GM12878 (cell line): ENCODE results near the gene CKS1B.

Experiments
- CBFB ChIP-seq: IDR thresholded peaks from 2 replicates; pipeline ENCODE4 v1.6.1; 2016; ENCODE audit warnings: antibody characterized with exemption, low read depth
- EGR1 ChIP-seq, 2 experiments: IDR thresholded peaks; 1 replicate in 1 of 2; 2 replicates in 1 of 2; pipeline ENCODE4 v1.6.1; 2011 to 2012; ENCODE audit warnings: low read depth in 2 of 2, low read length in 2 of 2, borderline replicate concordance in 1 of 2, mild to moderate bottlenecking in 1 of 2, moderate library complexity in 1 of 2
- EZH2 ChIP-seq: IDR thresholded peaks from 2 replicates; pipeline ENCODE4 v1.6.1; 2012; ENCODE audit warnings: low read depth, mild to moderate bottlenecking, control low read depth, inconsistent platforms, low read length, borderline replicate concordance; ENCODE audit not compliant: control insufficient read depth
- TAF1 ChIP-seq: IDR thresholded peaks from 2 replicates; pipeline ENCODE4 v1.6.1; 2011; ENCODE audit warnings: mild to moderate bottlenecking, low read depth, low read length, borderline replicate concordance
- ZNF274 ChIP-seq: IDR thresholded peaks from one replicate; pipeline ENCODE4 v1.8.0; 2011; ENCODE audit not compliant: insufficient read length, insufficient read depth
- TF ChIP-seq, protein P1 (sequence below), 3 experiments: IDR thresholded peaks in 2 of 3; conservative IDR thresholded peaks in 1 of 3; 2 replicates each; pipeline ENCODE4 v1.5.1; 2011; ENCODE audit warnings: low read depth in 3 of 3, low read length in 3 of 3, mild to moderate bottlenecking in 3 of 3, control low read depth in 2 of 3, moderate library complexity in 2 of 3, inconsistent platforms in 1 of 3, mixed read lengths in 1 of 3; ENCODE audit not compliant: control insufficient read depth in 2 of 3, insufficient read depth in 1 of 3; ENCODE audit errors: extremely low read depth in 1 of 3
- TF ChIP-seq, protein P2 (sequence below): IDR thresholded peaks from 2 replicates; pipeline ENCODE4 v1.6.1; 2011; ENCODE audit warnings: low read depth, low read length, improper control_type of control experiment, borderline replicate concordance

DNA sequence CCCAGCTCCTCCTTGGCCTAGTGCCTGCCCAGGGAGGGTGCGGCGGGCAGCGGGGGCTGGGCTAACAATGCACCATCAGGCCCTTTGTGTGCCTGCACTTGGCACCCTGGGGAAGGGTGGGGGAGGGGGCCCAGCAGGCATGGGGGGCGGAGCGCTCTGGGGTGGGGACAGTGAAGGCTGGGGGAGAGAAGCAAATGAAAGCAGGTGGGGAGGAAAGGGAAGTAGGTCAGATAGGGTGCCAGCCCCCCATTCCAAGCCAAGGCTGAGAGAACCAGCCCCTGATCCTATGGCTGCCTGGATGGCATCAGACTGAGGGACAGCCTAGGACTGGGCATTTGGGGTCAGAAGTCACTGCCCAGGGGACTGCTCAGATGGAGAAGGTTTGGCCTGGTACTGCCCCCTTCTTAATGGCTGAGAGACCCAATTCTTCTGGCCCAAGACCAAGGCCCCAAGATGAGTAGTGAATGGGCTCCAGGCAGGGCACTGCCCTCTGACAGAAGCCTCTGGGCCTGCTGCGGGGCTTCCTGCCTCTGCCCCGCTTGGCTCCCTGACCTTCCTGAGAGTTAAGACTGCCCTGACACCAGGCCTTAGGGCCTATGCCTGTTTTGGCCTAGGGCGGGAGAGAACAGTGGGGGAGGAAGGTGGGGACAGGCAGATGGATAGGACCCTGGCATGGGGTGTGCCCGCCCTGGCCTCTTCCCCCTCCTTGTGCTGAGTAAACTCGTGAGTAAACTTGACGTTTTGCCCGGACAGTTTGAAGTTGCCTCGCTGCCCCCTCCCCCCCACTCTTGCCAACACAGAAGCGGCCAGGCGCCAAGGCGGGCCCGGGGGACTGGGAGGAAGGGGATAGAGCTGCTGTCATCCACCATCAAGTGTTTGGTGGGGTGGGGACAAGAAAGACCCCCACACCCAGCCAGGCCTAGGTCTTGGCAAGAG, 30.9 kb downstream of the CKS1B start:
- TF ChIP-seq TAF1 (no peak), EZH2 (no peak), EGR1 (IDR thresholded peaks at IDR 0.05; ENCODE audit: borderline replicate concordance in 1 of 2, low read depth in 2 of 2, low read length in 2 of 2) (no peak), ZNF274 (no peak), CBFB (no peak)
- TF ChIP-seq, protein P1, sequence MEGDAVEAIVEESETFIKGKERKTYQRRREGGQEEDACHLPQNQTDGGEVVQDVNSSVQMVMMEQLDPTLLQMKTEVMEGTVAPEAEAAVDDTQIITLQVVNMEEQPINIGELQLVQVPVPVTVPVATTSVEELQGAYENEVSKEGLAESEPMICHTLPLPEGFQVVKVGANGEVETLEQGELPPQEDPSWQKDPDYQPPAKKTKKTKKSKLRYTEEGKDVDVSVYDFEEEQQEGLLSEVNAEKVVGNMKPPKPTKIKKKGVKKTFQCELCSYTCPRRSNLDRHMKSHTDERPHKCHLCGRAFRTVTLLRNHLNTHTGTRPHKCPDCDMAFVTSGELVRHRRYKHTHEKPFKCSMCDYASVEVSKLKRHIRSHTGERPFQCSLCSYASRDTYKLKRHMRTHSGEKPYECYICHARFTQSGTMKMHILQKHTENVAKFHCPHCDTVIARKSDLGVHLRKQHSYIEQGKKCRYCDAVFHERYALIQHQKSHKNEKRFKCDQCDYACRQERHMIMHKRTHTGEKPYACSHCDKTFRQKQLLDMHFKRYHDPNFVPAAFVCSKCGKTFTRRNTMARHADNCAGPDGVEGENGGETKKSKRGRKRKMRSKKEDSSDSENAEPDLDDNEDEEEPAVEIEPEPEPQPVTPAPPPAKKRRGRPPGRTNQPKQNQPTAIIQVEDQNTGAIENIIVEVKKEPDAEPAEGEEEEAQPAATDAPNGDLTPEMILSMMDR (IDR thresholded peaks at IDR 0.05 in 2 of 3, conservative IDR thresholded peaks at IDR 0.05 in 1 of 3; ENCODE audit: control insufficient read depth in 2 of 3, extremely low read depth in 1 of 3, insufficient read depth in 1 of 3, low read depth in 3 of 3, low read length in 3 of 3): no peak
- TF ChIP-seq, protein P2, sequence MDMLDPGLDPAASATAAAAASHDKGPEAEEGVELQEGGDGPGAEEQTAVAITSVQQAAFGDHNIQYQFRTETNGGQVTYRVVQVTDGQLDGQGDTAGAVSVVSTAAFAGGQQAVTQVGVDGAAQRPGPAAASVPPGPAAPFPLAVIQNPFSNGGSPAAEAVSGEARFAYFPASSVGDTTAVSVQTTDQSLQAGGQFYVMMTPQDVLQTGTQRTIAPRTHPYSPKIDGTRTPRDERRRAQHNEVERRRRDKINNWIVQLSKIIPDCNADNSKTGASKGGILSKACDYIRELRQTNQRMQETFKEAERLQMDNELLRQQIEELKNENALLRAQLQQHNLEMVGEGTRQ: no peak
